NCI-H345 treated with DMSO at 0.1 percent for 48 hours (cell line): Measurements from ENCODE around the gene ABCC4.

Experiments used
- DNase-seq: peaks from one replicate; lab custom pipeline; 2025; ENCODE audit not compliant: unreplicated experiment; lab: John Stamatoyannopoulos, UW

The ABCC4 gene

DNA sequence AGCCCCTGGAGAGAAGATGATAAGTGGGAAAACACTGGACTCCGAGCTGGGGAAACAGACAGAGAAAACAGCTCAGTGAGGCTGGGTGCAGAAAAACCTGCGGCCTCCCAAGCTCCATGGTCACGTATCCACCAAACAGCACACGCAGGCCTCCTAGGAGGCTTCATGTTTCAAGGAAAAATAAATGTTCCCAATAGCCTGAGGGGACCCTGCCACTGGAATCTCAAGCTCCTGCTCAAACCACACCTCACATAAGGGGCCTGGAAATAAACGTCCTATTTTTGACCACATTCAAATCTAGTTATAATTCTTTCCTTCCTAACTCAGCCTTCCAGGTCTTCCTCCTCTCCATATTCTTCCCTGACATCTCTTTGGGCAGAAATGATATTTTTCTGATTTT lies 225.7 kb downstream of the ABCC4 start:
- DNase-seq = no peak

DNA sequence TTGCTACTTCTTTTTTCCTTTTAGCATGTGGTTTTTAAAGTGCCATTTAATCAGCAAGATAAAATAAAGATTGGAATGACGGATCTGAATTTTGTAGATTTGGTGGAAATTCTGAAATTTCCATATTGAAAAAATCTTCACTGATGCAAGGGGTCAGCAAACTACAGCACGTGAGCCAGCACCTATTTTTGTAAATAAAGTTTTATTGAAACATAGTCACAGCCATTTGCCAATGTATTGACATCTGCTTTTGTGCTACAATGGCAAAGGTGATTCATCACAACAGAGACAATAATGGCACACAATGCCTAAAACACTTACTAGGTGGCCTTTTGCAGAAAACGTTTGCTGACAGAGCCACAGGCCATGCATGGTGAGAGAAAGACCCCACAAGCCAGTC lies 226.4 kb downstream of the ABCC4 start:
- no peak for DNase-seq

DNA sequence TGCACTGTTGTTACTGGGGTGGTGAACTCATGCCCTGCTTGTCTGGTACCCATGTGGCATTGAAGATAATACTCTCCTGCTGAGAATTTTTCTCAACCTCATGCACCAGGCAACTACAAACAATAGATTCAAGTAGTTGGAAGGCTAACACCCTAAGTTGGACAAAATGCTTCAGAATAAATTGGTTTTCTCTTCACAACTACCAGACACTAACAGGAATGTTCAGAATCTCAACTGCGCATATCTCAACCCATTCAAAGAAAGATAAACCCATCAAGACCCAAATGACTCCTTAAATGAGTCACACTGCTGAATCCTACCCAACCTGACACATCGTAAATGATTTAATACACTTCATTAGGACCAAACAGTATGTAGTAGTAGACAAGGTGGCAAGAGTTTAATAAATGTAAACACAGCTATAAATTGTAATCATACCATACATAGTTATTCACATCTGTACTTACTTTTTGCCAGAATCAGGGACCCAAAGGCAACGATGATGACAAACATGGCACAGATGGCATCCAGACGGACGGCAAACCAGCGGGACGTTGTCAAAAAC lies 227.4 kb downstream of the ABCC4 start:
- no peak for DNase-seq

DNA sequence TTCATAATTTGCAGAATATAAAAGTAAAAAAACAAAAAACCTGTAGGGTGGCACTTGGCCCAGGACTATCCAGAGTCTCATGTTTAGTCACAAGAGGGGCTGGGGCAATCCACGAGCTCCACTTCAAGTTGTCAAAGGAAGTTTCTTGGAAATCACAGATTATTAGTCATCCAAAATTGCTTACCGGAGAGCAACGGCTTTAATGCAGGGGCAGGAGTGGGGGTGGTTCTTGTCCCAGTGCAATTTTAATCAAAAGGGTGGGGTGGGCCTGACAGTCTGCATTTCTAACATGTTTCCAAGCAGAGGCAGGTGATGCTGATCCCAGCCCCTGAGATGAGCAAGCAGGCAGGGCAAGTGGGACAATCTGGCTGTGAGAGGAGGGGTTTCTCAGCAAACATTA lies 233.9 kb downstream of the ABCC4 start:
- DNase-seq = no peak

DNA sequence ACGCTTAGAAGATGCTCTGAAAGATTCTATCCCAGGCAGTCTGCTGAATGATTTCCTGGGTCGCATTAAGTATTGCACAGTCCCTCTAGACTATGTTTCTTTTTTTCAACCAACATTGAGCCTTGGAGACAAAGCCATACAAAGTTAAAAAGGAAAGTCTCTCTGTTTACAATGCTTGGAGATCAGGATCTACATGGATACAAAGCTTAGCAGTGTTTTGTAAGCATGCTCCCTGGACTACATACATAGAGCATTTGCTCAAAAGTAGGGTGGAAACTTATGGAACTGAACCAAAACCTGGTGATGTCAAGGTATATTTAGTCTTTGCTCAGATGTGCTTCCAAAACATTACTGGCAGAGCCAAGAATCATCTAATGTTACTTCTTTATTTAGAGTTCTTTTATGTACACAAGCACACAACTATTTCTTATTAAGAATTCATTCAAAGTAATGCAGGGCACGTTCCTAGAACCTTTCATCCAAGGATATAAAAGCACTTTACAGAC lies 241.2 kb downstream of the ABCC4 start:
- DNase-seq = no peak

DNA sequence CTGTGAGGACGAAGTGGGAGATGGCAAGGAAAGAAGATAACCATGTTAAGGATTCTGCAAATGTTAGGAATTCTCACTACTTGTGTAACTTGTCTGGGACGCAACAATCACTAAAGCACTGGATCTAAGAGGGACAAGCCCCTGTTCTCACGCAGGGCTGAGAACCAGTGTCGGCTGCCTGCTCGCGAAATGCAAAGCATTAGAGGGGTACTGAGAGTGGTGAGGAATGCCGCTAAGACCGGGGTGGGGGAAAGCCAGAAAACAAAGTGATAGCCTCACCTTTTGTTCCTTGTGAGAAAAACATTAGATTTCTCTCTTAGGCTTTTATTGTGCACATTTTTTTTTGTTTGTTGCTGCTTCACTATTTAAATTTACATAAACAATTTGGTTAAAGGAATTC lies 241.9 kb downstream of the ABCC4 start:
- no peak for DNase-seq

DNA sequence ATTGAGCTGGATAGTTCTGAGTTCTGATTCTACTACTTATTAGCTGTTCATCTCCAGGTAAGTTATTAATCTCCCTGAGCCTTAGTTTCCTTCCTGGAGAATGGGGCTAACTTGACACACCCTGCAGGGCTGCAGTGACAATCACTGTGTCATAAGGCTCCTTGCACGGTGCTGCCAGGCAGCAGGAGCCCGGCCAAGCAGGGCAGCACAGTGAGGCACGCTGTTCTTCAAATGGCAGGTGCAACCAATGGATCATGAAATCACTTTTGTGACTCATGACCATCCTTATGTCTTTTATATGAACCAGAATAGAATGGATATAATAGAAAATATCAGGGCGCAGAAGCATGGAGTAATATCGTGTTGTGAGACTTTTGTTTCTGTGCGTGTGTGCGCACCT lies 242.6 kb downstream of the ABCC4 start:
- DNase-seq = no peak

DNA sequence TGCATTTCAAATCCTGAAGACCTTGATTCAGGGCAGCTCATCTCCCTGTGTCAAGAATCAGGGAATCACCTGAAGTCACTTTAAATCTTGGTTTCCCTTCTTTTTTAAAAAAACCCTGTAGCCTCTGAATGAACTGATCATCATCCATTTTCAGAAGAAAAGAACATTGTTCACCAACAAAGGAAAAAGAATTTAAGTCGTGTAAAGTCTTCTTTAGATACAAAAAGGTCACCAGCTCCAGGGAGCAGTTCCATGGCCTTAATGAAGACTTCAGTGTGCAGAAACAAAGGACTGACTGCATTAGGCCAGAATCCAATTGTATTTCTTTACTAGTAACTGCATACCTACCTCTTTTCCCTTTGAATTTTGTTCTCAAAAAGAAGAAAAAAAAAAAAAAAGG lies 245.0 kb downstream of the ABCC4 start:
- no peak for DNase-seq

DNA sequence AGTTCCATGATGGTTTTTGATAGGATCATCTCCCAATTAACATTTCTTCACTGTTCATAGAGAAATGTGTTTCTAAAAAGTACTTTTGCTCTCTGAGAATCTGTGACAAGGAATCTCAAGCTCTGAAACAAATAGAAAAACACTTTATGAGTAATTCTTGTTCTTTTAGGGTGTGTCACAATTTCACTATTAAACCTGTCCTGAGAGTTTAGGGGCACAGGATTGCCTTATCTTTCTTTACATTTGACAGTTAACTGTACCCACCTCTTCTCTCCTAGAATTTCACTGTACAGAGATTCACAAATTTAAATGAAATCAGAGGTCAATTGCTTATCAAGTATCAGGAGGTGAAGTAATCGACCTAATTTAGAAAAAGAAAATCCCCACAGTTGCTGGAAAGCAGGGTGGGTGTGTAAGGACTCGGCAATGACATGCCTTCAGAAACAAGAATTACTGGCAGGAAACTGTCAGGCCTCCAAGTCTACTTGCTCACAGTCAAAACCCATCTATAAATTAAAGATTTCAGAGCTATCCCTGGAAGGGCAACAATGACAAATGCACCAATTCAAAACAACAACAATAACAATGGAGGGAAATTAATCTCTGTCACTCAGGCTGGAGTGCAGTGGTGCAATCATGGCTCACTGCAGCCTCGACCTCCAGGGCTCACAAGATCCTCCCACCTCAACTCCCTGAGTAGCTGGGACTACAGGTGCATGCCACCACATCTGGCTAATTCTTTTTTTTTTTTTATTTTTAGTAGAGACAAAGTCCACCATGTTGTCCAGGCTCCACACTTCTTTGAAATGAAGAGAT lies 250.2 kb downstream of the ABCC4 start:
- no peak for DNase-seq

DNA sequence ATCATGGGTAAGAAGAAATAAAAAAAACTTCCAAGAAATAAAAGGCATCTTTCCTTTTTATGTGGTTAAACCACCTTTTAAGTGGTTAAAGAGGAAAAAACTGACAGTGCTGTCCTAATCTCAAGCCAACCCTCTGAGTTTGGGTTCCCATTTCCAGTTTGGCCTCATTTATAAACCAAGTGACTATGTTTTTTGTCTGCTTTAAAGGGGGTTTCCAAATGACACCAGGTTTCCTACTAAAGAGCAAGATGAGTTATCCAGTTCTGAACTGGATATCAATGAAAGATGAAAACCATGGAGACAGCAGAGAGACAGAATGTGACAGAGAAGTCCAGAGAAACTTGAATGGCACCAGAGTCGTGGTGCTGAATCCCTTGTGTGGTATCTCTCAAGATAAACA lies 251.5 kb downstream of the ABCC4 start:
- DNase-seq = no peak

DNA sequence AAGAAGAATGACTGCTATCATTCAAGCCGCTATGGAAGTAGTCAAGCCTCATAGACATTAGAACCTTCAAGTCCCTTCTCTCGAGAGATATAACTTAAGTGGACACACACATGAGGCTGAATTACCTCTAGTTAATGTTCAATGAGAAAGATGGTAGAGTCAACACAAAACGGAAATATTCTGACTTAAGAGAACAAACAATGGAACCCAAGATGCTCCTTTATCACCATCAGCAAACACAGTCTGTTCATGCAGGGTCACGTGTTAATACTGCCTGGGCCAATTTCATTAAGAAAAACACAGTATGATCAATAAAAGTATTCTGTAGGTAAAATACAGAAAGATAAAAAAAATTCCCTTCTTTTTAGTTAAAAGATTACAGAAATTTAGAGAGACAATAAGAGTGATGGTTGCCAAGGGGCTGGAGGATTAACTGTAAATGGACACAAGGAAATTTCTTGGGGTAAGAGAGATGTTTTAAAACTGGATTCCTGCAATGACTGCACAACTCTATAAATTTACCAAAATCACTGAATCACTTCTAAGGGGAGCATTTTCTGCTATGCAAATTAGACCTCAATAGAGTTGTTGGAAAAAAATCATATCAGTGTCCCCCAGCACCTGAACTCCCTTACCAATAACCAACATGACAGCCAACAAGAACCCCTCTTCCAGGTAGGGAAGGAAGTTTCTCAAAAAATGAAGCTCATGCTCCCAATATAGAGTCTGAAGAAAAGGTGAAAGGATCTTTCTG lies 256.6 kb downstream of the ABCC4 start:
- no peak for DNase-seq

DNA sequence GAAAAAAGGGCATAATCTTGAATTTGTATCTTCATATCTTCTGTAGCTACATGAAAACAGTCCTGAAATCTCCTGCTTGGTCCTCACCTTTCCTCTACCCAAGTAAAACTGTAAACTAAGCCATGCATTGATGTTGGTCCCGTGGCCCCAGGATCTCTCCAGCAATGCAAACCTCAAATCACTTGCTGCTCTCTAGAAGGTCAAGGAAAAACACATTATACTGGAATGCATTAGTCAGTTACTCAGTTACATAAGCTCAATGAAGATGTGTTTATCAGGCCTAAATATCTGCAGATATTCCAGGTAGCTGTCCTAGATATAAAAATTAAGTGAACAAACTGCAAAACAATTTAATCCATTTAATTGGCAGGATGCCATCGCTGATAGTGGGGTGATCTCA lies 261.8 kb downstream of the ABCC4 start:
- DNase-seq = no peak

DNA sequence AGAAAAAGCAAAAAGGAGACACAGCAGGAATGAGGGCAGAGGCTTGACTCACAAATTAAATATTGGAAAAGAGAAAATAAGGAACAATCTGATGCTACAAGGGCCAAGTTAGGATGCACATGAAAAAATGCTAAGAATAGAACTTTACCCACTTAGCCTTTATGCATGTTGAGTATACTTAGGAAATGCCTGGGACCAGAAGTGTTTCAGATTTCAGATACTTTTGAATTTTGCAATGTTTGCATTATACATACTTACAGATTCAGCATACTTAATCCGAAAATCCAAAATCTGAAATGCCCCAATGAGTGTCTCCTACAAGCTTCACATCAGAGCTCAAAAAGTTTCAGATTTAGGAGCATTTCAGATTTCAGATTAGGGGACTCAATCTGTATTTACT lies 262.3 kb downstream of the ABCC4 start:
- DNase-seq = no peak

DNA sequence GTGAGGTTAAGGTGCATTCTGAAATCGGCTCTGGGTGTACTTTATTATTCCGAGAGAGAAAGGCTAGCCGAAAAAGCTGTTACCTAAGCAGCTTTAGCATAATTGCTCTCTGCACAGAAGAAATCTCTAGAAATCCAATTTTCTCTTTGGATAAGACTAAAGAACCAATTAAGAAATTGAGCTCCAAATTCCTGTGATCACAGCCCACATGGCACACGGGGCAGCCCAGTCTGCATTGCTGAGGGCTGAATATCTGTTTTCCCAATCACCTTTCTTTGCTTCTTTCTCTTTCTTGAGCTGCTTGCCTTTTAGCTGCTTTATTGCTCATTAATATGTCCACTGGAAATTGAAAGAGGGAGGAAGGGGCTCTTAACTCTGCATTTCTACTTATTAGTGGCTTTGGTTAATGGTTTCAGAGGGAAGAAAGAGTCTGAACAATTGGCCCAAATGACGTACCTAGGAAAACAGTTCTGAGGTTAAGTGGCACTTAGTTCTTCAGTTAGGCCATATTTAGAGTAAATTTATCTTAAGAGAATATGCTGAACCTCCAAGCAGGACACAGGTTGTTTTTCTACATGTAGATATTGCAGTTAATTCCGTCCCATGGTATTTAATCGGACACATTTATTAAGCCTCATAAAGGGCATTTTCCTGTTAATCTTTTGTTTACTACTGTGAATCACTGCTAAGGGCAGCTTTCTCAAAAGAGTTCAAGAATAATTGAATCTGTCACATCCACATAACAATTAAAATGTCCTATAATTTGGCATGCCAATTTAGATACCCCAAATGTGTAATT lies 265.7 kb downstream of the ABCC4 start:
- DNase-seq = no peak

DNA sequence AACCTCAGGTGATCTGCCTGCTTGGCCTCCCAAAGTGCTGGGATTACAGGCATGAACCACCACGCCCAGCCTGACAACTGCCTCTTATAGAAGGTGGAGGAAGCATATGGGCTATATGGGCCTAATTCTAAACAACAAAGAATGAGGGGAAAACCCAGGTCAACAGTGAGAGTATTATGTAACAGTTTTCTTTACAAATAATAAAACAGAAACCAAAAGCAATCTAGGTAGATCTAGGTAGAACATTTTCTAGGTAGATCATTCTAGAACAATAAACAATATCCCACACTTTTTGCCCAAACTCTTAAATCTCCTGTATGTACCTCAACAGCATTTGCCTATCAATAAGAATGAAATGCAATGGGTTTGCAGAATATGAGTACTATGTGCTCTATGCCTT lies 267.4 kb downstream of the ABCC4 start:
- DNase-seq = no peak

DNA sequence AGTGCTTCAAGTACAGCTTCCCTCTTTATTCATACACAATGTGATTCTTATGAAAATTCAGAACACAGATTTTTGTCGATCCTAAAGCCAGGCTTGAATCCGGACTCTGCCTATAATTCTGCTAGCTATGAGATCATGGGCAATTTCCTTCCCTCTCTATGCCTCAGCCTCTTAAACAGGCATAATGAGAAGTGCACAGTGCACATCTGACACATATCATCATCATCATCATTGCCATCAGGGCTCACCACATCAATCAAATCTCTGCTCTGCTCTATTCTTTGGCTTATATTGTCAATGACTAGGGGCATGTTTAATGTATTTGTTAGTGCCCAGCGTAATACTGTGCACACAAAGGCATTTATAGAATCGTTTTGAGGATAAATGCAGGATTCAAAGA lies 269.1 kb downstream of the ABCC4 start:
- DNase-seq = no peak

DNA sequence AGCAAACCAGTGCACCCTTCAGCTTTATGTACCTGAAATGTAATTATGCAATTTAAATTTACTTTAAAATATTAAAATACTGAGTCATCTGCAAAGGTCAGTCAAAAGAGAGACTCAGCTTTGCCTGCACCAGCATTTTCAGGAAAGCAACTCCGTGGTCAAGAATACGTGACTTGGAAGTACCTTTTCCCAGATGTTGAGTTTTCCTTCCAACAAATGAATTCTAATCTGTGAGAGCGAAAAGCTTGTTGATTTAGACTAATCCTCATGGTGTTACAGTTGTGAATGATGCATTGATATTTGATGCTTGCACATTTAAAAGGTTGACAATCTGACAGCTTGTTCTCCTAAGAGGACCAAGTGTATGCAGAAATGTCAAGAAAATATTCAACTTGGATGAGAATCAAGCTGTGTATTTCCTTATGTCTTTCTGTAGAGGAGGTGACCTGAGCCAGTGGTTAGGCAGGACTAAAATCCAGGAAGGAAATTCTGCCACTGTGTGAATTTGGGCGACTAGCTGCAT lies 270.4 kb downstream of the ABCC4 start:
- DNase-seq = no peak

DNA sequence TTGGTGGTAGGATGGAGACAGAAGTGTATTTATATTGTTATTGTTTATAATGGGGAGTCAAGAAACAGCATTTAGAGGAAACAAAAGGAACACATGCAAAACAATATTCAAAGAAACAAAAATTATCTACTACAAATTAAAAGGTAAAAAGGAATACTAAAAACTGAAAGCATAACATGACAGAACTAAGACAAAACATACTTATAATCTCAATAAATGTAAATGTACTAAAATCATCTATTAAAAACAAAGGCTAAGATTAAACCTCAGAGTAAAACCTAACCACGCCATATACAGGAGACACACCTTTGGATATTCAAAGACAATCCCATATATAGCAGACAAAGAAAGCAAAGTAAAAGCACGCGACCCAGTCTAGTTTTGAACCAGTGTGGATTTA lies 273.6 kb downstream of the ABCC4 start:
- no peak for DNase-seq

DNA sequence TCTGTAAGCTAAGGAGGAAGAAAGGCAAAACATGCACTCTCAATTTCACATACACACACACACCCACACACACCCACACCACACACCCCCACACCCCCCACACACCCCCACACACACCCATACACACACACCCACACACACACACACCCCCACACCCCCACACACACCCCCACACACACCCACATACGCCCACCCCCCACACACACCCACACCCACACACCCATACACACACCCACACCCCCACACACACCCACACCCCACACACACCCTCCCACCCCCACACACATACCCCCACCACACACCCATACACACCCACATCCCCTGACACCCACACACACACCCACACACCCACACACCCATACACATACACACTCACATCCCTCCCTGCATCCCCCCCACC lies 276.1 kb downstream of the ABCC4 start:
- no peak for DNase-seq

DNA sequence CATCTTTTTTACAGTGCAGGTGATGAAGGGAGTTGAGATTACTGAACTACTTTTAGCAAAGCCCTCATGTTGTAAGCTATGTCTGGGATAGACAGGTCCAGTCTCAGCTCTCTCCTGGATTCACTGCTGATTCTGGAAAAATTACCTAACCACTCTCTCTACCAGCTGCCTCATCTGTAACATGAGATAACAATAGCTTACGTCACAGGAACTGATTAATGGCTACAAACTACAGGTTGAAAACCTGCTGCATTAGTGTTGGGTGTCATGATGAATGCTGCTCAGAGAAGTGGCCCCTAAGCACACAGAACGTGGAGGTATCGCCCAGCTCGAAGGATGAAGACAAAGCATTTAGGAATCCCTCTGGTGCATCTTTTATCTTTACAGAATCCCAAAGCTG lies 277.8 kb downstream of the ABCC4 start:
- DNase-seq = peak; percentile 34
